ENCODE measurements around the gene TRPM2.

TRPM2 gene

DNA sequence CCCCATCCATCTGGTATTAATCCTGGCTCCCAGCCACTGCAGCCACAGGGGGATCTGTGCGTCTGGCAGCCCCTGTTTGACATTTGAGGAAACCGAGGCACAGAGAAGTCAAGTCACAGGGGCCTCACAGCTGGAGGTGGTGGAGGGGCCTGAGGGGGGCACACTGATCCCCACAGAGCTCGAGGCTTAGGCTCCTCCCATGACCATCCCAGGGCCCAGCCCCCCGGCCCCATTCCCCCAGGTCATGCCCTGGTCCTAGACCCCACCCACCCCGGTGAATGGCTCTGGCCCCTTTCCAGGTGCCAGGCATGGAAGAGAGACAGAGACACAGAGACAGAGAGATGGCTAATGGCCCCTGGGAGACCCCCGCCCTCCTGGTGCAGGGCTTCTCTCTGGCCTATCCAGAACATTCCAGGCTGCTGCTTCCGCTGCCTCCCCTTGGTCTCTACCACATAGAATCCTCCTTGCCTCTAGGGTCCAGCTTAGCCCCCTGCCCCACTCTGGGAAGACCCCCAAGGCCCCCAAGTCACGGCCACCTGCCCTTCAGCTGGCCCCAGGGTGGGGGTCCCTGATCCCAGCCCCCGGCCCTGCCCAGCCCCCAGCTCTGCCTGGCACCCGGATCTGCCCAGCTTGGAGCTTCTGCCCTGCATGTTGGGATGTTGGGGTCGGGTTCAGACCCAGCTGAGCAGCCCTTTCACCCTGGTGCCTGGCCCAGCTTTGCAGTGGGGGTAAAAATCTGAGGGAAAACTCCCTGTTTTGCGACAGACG lies 72.7 kb downstream of the TRPM2 start:
- H3K4me3 ChIP-seq (ENCODE audit: low read length) = no peak overlapping the region
- no peak for DNase-seq (ENCODE audit: low read depth)
- TF ChIP-seq, protein P1, sequence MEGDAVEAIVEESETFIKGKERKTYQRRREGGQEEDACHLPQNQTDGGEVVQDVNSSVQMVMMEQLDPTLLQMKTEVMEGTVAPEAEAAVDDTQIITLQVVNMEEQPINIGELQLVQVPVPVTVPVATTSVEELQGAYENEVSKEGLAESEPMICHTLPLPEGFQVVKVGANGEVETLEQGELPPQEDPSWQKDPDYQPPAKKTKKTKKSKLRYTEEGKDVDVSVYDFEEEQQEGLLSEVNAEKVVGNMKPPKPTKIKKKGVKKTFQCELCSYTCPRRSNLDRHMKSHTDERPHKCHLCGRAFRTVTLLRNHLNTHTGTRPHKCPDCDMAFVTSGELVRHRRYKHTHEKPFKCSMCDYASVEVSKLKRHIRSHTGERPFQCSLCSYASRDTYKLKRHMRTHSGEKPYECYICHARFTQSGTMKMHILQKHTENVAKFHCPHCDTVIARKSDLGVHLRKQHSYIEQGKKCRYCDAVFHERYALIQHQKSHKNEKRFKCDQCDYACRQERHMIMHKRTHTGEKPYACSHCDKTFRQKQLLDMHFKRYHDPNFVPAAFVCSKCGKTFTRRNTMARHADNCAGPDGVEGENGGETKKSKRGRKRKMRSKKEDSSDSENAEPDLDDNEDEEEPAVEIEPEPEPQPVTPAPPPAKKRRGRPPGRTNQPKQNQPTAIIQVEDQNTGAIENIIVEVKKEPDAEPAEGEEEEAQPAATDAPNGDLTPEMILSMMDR (conservative IDR thresholded peaks at IDR 0.05; ENCODE audit: low read length) = no peak

DNA sequence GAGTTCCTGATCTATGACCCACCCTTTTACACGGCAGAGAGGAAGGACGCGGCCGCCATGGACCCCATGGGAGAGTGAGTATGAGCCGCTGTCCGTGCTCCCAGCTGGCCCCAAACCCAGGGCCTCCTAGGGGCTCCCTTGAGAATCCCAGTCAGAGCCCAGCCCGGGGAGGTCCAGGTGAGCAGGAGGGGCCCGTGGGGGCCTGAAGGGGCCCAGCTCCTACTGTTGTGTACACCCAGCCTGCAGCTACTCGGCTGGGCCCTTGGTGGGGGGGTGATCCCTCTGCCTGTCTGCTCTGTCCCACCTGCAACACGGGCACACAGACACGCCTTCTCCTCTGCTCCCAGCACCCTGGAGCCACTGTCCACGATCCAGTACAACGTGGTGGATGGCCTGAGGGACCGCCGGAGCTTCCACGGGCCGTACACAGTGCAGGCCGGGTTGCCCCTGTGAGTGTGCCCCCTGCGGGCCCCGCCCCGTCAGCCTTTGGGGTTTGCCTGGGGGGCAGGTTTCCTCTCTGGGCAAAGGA lies 73.3 kb downstream of the TRPM2 start:
- DNase-seq (ENCODE audit: low read depth) = no peak
- TF ChIP-seq, protein P1 (conservative IDR thresholded peaks at IDR 0.05; ENCODE audit: low read length) = no peak
- H3K4me3 ChIP-seq (ENCODE audit: low read length) = no peak overlapping the region

DNA sequence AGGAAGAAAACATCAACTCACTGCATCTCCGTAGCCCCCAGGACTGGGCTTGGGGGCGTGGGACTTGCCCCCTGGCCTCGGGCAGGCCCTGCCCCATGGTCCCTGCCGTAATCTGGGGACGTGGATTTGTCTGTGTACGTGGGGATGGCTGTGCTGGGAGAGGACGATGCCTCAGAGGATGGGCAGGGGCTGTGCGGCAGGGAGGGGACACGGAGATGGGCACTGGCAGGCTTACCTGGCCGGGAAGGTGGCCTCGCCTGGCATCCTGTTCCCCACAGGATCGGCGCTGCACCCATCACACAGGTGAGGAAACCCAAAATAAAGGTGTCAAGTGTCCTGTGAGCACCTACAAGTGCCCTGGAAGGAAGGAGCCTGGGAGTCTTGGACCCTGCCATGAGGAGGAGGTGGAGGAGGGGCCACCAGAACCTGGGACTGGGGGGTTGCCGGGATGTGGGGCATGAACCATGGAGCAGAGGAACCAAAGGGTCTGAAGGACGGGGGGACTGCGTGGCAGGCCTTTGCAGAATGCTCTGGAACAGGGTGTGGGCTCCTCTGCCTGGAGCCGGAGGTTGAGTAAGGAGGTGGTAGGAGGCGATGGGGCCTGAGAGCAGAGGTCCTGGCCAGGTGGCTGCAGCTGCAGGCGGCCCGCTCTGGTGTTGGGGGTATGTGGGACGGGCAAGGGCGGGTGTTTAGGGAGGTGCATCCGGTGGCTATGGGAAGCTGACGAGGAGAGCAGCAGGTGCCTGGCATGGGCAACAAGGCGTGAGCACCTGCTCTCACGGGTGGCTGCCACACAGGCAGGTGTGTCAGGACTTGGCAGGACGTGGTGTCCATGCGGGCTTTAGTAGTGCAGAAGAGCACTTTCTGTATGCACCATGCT lies 74.1 kb downstream of the TRPM2 start:
- TF ChIP-seq, protein P1 (conservative IDR thresholded peaks at IDR 0.05; ENCODE audit: low read length) = no peak
- DNase-seq (ENCODE audit: low read depth) = no peak
- no peak overlapping the region for H3K4me3 ChIP-seq (ENCODE audit: low read length)

DNA sequence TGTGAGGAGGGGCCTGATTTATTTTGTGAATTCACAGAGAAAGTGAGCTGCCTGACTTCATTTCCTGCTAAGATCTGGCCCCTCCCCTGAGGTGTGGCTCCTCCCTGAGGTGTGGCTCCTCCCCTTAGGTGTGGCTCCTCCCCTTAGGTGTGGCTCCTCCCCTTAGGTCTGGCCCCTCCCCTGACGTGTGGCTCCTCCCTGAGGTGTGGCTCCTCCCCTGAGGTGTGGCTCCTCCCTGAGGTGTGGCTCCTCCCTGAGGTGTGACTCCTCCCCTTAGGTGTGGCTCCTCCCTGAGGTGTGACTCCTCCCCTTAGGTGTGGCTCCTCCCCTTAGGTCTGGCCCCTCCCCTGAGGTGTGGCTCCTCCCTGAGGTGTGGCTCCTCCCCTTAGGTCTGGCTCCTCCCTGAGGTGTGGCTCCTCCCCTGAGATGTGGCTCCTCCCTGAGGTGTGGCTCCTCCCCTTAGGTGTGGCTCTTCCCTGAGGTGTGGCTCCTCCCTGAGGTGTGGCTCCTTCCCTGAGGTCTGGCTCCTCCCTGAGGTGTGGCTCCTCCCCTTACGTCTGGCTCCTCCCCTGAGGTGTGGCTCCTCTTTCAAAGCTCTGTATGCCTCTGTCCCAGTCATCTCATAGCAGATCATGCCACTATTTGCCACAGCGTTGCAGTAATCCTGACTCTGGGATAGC lies 75.0 kb downstream of the TRPM2 start:
- no peak overlapping the region for H3K4me3 ChIP-seq (ENCODE audit: low read length)
- TF ChIP-seq, protein P1 (conservative IDR thresholded peaks at IDR 0.05; ENCODE audit: low read length) = no peak
- DNase-seq (ENCODE audit: low read depth) = no peak

DNA sequence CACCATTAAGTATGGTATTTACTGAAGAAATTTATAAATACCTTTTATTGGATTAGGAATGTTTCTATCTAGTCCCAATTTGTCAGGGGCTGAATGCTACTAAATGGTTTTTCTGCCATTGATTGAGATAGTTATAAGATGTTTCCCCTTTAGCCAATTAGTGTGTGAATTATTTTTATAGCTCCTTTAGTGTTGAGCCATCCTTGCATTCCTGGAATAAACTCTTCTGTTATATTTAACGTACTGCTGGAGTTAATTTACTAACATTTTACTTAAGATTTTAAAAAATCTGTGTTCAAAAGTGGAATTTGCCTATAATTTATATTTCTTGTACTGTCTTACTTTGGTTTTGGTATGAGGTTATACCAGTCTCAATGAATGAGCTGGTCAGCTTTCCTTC lies 76.5 kb downstream of the TRPM2 start:
- TF ChIP-seq, protein P1 (conservative IDR thresholded peaks at IDR 0.05; ENCODE audit: low read length) = no peak
- DNase-seq (ENCODE audit: low read depth) = no peak
- H3K4me3 ChIP-seq (ENCODE audit: low read length) = no peak overlapping the region

DNA sequence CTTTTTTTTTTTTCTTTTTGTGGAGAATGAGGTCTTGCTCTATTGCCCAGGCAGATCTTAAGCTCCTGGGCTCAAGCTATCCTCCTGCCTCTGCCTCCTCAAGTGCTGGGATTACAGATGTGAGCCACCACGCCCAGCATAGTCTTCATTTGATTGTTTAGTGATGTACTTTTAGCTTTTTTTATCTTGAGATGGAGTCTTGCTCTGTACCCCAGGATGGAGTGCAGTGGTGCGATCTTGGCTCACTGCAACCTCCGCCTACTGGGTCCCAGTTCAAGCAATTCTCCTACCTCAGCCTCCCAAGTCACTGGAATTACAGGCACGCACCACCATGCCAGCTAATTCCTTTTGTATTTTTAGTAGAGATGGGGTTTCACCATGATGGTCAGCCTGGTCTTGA lies 77.9 kb downstream of the TRPM2 start:
- TF ChIP-seq, protein P1 (conservative IDR thresholded peaks at IDR 0.05; ENCODE audit: low read length) = no peak
- no peak overlapping the region for H3K4me3 ChIP-seq (ENCODE audit: low read length)
- DNase-seq (ENCODE audit: low read depth) = no peak

Data from AG10803 (cell line).